H1 (cell line): ENCODE data around the gene BCAS1. TPM values are rescaled to one million over a fixed set of nuclear protein-coding genes. Genes with fewer than 3 reads are reported as not detected.
A peak's percentile ranks its signal among the peaks of the same experiment; 100 is the strongest.

Source experiments
- FOSL1 ChIP-seq: IDR thresholded peaks from 2 replicates; pipeline ENCODE4 v1.6.1; 2011; ENCODE audit warnings: mild to moderate bottlenecking, low read depth, low read length, moderate library complexity; ENCODE audit not compliant: insufficient read depth
- RXRA ChIP-seq: IDR thresholded peaks from 2 replicates; pipeline ENCODE4 v1.6.1; 2011; ENCODE audit warnings: low read depth, mild to moderate bottlenecking, low read length, moderate library complexity; ENCODE audit not compliant: insufficient read depth
- SIRT6 ChIP-seq: IDR thresholded peaks from one replicate; pipeline ENCODE4 v1.7.1; 2012; ENCODE audit warnings: low read length, inconsistent platforms
- YY1 ChIP-seq: IDR thresholded peaks from 2 replicates; pipeline ENCODE4 v1.6.1; 2011; ENCODE audit warnings: low read depth, mild to moderate bottlenecking, low read length
- polyA plus RNA-seq, 7 experiments: library from polyadenylated mRNA; depleted of rRNA in 3 of 7; stranded (reverse) in 5 of 7; unstranded in 2 of 7; fragments of >200 nt in 5 of 7; fragments of 200-250 nt in 2 of 7; gene quantifications; 1 replicate in 5 of 7; 2 replicates in 1 of 7; 4 replicates in 1 of 7; pipeline versions ENCODE4 v1.2.1 to v1.2.3, GENCODE V29; 2011 to 2013; ENCODE audit warnings: missing spikeins in 2 of 7, mixed read lengths in 2 of 7
- total RNA-seq: library from RNA; stranded (reverse); fragmentation: NEBNext Ultra II Directional; extraction: Animal tissue kit (Norgen Biotek cat#: 25700); gene quantifications from 2 replicates; pipeline ENCODE4 v1.2.1, GENCODE V29; 2021

Gene BCAS1
- total and polyA plus RNA-seq, 2 of the 8 experiments (the other 6 are each of a cell fraction or from before 2014, with no cell fraction given): 0.06 to 0.19 TPM

DNA sequence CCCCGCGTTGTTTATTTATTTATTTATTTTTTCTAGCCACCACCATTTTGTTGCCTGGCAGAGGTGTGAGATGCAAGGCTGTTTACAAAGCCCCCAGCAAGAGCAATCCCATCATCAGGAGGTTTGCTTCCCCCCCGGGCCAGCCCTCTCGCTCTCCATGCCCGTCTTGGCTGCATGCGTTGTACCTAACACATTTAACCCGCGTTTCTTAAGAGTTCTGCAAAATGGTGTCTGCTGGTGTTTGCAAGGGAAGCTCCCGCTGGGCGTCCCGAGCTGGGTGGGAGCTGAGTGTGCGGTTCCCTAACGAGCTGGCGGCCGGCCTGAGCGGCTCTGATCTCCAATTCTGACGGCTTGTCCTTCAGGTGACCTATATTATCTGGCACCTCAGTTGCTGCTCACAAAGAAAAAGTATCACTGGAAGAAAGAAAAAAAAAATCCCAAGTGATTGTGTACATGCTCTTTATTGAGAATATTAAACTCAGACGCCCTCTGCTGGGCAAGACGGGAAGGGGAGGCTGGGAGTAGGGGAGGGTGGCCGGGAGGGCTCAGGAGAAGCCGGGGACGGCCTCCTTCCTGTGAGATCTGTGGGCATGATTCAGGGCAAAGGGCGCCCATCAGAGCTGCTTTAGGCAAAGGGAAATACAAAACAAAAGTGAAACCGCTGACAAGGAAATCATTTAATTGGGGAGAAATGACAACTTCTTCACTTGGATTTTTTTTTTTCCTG, 154.8 kb downstream of the BCAS1 start (continued):
- TF ChIP-seq YY1 (peak; percentile 93; the same call in 1 of the 2 replicates), SIRT6 (no peak), FOSL1 (no peak), RXRA (no peak)
